GM19023 (cell line): Measurements from ENCODE around the gene GRAMD4.
A peak's percentile ranks its signal among the peaks of the same experiment; 100 is the strongest.

ENCODE experiments used
- ATAC-seq: cut with Tn5 transposase; IDR thresholded peaks from one replicate; pipeline ENCODE4 v1.9.1; 2021; ENCODE audit warnings: mild to moderate bottlenecking, moderate library complexity; ENCODE audit not compliant: unreplicated experiment

GRAMD4 gene

DNA sequence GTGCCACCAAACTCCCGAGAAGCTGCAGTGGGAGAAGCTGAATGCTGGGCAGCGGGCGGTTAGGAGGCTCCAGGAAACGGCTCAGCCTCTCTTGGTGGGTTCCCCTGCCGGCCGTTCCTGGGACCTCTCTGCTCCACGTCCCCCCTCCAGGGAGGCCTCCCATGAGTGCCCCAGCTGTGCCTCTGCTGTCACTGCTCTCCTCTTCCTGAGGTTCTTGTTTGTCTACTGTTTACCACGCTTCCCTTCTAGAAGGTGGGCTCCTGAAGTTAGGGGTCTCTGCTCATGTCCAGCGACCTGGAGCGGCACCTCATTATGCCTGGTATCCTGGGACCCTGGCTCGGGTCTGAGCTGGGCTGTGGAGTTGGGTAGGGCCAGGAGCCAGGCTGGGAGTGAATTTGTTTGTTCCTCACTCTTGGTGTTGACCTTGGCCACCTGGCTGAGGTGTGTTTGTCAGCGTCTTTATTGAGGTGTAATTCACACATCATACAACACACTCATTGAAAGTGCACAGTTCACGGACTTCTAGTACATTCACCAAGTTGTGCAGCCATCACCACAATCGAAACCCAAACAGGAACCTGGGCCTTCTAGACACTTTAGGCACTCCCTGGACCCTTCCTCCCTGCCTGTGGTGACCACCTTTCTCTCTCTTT is 37.8 kb upstream of the GRAMD4 start:
- ATAC-seq: no peak

DNA sequence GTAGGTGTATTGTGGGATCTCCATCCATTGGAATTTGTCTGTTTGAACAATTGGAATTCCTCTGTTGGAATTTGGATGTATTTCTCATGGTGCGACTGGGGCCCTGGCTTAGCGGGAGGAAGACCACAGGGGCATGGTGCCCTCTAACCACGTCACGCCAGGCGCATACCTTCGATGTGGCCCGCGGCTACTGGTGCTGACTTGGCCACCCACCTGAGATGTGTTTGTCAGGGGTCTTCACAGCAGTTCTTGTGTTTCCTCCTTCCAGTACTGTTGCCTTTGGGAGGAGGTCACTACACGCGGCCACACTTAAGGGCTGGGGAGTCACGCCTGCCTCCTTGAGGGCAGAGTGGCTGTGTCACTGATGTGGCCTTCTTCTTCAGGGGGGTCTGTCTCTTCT is 36.6 kb upstream of the GRAMD4 start:
- no peak for ATAC-seq

DNA sequence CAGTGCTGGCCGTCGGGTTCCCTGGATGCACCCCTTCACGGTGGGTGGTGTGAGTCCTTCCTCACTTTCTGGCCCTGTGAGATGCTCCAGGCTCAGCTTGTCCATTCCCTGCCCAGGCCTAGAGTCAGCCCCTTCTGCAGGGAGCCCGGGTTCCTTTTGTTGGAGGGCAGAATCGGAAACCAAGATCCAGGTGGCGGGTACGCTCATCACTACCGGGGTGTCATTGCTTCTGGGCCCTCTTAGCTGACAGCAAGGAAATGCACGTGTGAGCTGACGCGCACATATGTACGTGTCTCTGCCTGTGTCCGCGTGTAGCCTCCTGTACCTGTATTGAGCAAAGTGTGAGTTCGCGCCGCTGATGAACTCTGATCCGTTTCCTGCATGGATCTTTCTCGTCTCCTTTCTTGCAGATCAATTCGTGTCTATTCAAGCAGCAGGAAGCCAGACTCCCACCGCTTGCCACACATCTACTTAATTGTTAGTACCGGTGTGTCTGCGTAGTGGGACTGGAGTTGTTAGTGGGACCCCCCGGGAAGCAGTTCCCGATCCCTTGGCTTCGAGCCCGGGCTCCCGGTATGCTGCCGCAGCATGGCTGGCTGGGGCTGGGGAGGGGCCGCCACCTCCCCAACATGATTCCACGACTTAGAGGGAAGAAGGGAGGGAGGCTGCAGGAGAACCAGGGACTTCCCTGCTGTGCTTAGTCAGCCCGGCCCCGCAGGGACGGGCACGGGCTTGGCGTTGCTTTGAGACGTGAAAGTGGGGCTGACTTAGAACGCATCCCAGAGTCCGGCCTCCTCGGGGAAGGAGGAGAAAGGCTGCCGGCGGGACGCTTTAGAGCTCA is 35.9 kb upstream of the GRAMD4 start:
- no peak for ATAC-seq

DNA sequence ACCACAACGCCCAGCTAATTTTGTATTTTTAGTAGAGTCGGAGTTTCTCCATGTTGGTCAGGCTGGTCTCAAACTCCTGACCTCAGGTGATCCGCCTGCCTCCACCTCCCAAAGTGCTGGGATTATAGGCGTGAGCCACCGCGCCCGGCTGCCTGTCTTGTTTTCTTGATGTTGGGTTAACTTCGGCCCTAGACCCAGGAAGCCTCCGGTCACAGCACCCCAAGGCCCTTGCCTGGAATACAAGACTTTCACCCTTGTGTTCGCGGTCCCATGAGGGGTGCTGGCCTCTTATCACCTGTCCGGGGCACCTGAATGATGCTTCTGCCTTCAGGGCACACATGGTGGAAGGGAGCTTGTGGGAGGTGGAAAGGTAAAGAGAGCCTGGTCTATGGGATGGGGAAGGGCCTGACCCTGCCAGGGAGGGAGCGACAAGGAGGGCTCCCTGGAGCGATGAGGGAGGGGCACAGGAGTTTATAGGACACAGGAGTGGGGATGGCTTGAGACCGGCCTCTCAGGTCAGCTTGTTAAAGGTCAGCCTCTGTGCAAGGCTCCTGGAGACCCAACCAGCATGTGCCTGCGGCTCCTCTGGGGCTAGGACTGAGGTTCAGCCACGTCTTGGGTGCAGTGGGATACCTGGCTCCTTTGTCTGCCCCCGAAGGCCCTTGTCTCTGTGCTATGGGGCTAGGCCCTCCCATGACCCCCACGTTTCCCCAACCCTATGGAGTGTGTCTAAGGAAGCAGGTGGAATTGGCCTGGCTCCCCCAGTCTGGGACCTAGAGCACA is 34.7 kb upstream of the GRAMD4 start:
- ATAC-seq: no peak

DNA sequence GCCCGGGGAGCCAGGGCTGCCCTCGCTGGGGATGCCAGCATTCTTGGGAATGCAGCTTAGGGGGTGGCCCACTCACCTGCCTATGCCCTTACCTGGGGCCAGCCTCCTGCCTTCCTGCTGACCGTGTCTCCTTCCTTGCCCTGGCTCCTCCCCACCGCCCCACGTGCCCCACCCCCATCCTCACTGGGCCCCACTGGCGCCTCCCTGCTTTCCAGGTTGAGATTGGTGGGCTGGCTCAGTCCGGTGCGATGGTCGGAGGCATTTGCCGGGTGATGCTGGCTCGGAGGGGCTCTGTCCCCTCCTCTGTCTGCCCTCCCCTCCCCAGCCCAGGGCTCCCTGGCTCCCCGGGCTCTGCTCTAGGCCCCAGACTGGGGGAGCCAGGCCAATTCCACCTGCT is 34.1 kb upstream of the GRAMD4 start:
- ATAC-seq: no peak

DNA sequence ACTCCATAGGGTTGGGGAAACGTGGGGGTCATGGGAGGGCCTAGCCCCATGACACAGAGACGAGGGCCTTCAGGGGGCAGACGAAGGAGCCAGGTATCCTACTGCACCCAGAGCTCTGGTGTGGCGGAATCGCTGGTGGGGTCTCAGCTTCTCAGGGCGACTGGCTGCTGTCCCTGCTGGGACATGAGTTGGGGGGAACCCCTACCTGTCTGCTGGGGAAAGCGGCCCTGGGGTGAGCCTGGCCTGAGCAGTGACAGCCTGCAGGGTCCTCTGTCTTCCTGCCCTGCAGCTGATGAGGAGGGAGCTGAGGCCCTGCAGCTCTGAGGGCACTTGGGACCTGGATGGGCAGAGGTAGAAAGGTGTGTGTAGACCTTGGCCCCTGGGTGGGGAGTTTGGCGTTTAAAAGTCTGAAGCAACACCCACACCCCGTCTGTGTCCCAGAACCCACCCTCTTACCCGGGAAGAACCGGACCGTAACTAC is 33.6 kb upstream of the GRAMD4 start:
- ATAC-seq: no peak

DNA sequence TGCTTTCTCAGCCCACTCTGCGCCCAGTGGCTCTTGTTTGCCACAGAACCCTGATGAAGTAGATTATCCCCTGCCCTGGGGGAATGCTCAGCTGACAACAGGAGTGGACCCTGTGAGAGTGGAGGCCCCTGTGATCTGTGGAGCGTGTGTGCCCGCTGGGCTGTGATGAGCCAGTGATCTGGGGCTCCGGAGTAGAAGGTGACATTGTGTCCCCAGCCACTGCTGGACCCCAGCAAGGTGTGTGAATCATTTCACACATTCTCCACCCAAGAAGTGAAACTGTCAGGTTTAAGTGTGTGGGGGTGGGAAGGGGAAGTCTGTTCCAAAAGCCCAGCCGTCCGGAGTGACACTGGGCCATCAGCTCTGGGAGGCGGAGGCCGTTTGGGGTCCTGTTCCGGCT is 33.1 kb upstream of the GRAMD4 start:
- peak; percentile 42 for ATAC-seq

DNA sequence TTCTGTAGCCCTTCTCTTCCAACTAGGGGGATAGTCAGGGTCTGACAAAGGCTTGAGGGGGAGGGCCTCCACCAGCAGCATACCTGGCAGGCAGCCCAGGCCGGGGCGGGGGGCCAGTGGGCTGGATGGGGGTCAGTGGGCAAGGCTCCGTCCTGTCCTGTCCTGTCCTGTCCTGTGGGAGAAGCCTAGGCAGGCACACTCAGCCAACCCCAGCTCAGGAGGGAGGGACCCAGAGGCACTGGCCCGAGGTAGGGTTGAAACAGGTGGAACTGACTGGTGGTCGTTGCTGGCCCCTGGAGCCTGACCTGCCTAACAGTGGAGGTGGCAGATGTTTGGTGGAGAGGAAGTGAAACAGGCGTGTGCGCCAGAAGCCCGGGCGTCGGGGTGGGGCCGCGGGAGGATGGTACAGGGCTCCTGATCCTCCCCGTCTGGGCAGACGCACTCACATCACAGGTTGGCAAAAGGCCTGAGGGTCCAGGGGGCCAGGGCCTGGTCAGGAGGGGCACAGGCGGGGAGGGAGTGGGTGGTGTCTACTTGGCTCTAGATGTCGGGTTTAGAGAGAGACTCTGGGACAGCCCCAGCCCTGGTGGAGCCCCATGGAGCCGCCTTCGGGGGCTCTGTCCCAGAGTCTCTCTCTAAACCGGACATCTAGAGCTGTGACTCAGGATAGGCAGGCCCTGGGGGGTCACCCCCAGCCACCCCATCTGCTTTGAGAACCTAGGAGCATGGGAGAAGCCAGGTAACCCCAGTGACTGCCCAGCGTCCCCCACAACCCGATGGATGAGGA is 32.5 kb upstream of the GRAMD4 start:
- peak; percentile 56 for ATAC-seq

DNA sequence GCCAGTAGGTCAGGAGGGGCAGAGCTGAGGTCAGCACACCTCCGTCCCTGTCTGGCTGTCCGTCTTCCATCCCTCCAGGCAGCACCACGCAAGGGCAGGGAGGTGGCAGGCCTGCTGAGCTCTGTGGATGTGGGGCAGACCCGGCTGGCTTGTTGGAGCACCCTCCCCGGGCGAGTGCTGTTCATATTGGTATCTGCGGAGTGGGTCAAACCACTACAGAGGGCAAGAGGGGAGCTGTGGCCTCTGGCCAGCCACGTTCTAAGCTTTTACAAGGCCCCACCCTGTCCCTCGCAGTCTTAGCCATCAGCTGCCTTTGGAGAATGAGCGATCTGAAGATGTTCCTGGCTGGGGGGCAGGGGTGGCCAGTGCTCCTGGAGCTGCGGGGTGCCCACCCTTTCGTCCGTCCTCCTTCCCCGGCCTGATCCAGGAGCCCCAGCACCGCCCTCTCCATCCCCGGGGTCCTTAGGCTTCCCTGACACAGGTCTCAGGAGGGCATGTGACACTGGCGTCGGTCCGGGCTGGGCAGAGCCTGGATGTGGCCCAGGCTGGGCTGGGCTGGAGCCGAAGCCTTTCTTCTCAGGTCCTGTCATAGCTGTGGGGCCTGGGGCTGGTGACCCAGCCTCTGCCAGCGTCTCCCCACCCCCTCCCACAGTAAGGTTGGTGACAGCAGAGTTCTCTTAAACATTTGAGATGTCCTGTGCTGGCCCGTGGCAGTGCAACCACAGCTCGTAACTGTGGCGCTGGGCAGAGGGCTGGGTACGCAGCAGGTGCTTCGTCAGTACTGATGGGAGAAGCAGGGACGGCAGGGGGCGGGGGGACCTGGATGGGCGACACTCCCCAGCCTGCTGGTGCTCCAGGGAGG is 31.7 kb upstream of the GRAMD4 start:
- ATAC-seq: no peak

DNA sequence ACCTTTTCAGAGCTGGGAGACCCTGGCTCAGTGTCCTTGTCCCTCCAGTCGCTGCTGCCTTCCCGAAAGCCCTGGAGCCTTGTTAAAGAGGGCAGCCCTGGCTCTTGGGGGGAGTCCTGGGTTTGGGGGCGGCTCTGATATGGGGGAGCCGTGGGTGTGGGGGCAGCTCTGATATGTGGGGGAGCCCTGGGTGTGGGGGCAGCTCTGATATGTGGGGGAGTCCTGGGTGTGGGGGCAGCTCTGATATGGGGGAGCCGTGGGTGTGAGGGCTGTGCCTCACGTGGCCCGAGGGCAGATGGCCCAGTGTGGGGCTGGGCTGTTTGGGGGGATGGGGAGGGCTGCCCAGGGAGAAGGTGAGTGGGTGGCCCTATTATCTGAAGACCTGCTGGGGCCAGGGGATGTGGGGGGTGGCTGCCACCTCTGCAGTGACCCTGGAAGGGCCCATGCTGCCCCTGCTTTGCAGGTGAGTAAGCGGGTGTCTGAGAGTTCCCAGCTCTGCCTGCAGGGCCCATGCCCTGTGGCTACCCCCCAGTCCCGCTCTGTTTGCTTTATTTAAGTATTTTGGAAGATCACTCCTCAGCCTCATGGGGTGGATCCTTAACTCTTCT is 30.9 kb upstream of the GRAMD4 start:
- no peak for ATAC-seq

DNA sequence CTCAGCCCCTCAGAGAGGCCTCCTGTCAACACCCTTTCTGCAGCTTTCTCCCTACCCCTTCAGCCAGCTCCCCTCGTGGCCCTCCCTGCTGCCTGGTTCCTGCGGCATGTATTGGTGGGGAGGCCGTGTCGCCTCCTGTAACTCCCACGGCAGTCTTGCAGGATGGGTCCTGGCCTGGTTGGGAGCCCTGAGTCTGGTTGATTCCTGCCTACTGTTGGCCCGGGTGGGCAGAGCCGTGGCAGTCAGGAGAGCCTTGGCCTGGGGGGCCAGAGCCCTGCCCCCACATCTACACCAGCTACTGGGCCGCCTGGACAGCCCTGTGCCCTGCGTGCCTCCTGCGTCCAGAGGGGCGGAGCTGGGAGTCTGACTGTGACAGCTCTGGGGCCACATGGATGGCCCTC is 30.3 kb upstream of the GRAMD4 start:
- no peak for ATAC-seq

DNA sequence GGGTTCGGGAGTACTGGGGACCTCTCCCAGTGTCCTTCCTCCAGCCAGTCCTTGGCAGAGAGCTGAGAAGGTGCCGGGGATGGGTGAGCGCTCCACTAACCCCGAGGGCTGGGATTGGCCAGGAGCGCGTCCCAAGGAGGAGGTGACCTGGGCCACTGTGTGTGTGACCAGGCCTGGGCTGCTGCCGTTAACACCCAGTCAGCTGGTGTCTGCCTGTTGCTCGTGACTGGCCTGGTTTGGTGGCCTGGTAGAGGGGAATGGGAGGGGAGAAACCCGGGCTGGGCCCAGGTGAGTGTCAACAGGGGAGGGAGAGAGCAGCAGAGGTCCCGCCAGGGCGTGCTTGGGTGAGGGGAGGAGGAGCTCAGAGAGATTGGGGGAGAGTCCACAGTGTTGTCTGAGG is 29.9 kb upstream of the GRAMD4 start:
- ATAC-seq: no peak

DNA sequence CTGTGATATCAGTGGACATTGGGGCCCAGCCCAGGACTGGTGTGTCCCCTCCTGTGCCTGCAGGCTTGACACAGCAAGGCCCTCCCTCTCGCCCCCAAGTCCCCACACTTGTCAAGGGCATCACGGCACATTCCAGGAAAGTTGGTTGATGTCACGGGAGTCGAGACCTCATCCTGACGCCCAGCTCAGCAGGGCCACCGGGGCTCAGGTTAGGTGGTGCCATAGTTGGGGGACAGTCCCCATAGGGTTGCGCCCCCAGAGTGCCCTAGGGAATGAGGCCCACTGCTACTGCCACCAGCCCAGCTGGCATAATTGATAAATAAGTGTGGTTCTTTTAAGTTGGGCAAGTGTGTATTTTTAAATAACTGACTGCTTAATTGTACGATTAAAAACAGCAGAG is 28.3 kb upstream of the GRAMD4 start:
- no peak for ATAC-seq

DNA sequence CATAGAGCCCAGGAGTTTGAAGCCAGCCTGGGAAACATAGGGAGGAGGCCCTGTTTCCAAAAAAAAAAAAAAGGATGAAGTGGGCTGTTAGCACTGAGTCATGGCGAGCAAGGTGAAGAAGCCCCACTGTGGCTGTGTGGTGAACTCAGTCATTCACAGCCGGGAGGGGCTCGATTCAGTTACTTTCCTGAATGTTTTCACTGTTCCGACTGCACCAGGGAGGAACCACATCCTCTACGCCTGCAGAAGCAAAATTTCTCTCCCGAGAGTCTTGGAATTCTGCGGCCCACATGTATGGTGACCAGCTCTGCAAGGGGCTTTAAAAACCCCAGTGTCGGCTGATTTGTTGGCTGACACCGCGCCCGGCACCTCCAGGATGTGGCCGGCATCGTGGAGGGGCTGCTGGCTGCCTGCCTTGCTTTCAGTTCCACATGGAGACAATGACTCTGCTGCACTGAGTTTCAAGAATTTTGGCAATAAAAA is 27.8 kb upstream of the GRAMD4 start:
- peak; percentile 46 for ATAC-seq

DNA sequence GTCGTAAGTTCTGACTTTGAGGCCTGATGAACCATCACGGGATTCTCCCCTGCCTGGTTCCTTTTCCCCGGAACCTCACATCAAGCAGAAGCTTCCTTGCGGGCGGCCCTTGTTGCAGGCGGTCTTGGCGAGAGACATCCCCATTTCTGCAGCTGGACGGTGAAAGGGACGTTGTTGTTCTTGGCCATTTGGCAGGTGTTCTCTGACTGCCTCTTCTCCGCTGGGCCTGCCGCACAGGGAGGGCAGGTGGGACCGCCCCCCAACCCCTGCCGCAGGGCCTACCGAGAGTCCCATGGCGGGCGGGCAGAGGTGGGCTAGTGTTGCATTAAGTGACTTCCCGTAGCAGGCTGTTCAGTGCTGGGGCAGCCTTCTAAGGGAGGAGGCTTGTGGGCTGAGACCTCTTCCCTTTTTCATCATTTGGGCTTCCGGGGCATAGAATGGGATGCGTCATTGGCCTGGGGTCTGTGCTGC is 26.9 kb upstream of the GRAMD4 start:
- no peak for ATAC-seq

DNA sequence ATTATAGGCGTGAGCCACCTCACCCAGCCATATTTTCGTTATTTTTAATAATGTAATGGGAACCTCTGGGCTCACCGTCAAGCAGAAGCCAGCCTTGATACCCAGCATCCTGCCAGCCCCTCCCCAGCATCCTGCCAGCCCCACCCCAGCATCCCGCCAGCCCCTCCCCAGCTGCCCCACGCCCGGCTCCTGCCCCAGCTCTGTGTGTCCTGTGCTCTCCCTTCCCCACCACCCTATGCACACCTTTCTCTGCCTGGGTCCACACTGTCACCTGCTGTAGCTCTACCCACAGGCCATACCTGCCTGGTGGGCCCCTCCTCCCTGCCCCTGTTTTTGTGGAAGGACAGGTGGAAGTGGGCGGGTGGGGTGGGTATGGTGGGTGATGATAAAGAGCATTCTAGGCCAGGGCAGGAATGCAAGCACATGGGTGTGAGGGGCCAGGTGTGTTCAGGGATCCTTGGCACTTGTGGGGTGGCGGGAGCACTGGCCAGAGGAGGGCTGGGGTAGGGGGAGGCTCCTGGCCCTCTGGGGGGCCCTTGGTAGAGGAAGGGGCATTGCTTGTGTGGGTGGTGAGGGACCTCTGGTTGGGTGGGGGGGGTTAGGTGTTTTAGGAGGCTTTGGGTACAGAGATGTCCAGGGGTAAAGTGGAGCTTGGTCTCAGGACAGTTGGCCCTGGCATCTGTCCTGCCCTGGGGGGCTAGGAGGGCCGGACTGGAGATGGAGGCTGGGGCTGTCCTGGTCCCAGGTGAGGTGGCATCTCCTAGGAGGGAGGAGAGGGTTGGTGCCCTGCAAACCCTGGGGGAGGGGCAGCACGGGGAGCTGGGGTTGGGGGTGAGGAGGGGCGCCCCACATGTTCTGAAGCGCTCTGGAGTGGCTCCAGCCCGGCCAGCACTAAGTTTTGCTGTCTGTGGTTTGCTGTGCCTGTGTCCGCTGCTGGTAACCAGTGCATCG is 25.9 kb upstream of the GRAMD4 start:
- no peak for ATAC-seq

DNA sequence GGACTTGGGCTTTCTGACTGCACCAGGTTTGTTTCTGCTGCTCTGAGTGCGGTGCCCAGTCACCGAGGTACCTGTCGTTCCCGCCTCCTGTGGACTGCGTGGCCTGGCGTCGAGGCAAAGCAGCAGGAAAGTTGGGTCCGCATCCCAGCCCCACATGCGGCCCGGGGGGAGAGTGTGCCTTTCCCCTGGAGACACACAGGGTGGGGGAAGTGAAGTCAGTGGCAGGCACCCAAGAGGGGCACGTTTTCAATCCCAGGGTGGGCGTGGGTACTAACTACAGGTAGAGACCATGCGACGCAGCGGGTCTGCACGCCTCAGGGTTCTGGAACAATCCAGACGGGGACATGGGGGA is 25.3 kb upstream of the GRAMD4 start:
- ATAC-seq: no peak

DNA sequence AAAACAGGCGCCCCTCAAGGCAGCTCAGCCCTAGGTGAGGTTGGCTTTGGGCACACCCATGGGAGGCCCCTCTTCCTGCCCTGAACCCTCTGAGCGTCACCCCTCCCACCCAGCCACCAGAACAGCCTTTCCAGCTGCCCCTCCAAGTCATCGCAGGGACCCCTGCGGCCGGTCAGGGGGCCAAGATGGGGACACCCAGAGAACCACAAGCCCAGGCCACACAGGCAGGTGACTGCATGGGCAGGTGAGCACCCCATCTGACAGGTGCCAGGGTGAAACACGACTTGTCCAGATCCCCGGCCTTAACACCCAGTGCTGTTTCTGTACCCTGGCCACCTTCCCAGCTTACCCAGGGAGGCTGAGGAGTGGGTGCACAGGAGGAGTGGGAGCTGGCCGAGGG is 24.6 kb upstream of the GRAMD4 start:
- ATAC-seq: no peak
